OCI-LY1 (cell line): ENCODE data around the gene MED12.

ENCODE experiments used
- EZH2 ChIP-seq: fragments of 200-600 bp; sonication (generic), shearing (Covaris generic); IDR thresholded peaks from 2 replicates; pipeline ENCODE4 v1.8.0; 2017; ENCODE audit warnings: borderline replicate concordance, mixed run types, mild to moderate bottlenecking, antibody characterized with exemption, low read length, moderate library complexity, mixed read lengths
- TF ChIP-seq, protein P1 (sequence below): fragments of 200-600 bp; sonication (generic), shearing (Covaris generic); IDR thresholded peaks from 2 replicates; pipeline ENCODE4 v1.5.1; 2017; ENCODE audit warnings: mild to moderate bottlenecking, antibody characterized with exemption, low read length, moderate library complexity, mixed read lengths

DNA sequence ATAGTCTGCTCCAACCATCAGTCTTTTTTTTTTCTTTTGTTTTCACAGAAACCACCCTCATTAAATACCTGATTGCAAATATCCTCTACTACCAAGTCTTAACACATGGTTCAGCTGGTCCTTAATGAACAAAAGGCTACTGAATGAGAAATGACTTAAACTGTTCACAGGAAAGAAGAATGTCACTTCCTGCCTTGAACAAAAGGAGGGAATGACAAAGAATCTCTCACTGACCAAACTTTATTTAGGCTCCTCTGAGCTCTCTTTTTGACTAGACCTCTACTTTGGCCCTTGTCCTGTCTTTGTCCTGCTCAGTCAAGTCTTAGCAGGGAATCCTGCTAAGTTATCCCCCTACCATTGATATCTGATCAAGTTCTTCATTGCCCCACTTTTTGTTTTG is 72.9 kb downstream of the MED12 start:
- TF ChIP-seq, protein P1, sequence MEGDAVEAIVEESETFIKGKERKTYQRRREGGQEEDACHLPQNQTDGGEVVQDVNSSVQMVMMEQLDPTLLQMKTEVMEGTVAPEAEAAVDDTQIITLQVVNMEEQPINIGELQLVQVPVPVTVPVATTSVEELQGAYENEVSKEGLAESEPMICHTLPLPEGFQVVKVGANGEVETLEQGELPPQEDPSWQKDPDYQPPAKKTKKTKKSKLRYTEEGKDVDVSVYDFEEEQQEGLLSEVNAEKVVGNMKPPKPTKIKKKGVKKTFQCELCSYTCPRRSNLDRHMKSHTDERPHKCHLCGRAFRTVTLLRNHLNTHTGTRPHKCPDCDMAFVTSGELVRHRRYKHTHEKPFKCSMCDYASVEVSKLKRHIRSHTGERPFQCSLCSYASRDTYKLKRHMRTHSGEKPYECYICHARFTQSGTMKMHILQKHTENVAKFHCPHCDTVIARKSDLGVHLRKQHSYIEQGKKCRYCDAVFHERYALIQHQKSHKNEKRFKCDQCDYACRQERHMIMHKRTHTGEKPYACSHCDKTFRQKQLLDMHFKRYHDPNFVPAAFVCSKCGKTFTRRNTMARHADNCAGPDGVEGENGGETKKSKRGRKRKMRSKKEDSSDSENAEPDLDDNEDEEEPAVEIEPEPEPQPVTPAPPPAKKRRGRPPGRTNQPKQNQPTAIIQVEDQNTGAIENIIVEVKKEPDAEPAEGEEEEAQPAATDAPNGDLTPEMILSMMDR: no peak
- no peak for TF ChIP-seq EZH2
